Muscle layer of duodenum (tissue), 2 donors: Measurements from ENCODE around the gene RELN.

Experiments used
- H3K27ac ChIP-seq: one replicate; pipeline ENCODE4 v1.7.0; 2013; ENCODE audit warnings: mild to moderate bottlenecking, low read length
- H3K27me3 ChIP-seq: one replicate; pipeline ENCODE4 v1.7.0; 2013; ENCODE audit warnings: low read depth, mild to moderate bottlenecking, control low read depth, low read length
- H3K36me3 ChIP-seq, 2 donors: one replicate each; pipeline ENCODE4 v1.7.0; 2013; ENCODE audit warnings: low read length in 2 of 2, control low read depth in 1 of 2, mild to moderate bottlenecking in 1 of 2; ENCODE audit not compliant: insufficient read depth in 2 of 2, control insufficient read depth in 1 of 2
- H3K4me1 ChIP-seq, 2 donors: one replicate each; pipeline ENCODE4 v1.7.0; 2013; ENCODE audit warnings: low read length in 2 of 2, mild to moderate bottlenecking in 2 of 2, control low read depth in 1 of 2, moderate library complexity in 1 of 2; ENCODE audit not compliant: insufficient read depth in 2 of 2, control insufficient read depth in 1 of 2
- H3K4me3 ChIP-seq, 2 donors: one replicate each; pipeline ENCODE4 v1.7.0; 2013; ENCODE audit warnings: low read length in 2 of 2, low read depth in 1 of 2, mild to moderate bottlenecking in 1 of 2
- H3K9me3 ChIP-seq, 2 donors: one replicate each; pipeline ENCODE4 v1.7.0; 2013; ENCODE audit warnings: low read length in 2 of 2, control low read depth in 1 of 2, mild to moderate bottlenecking in 1 of 2; ENCODE audit not compliant: control insufficient read depth in 1 of 2
- donor health status: healthy.

The RELN gene

DNA sequence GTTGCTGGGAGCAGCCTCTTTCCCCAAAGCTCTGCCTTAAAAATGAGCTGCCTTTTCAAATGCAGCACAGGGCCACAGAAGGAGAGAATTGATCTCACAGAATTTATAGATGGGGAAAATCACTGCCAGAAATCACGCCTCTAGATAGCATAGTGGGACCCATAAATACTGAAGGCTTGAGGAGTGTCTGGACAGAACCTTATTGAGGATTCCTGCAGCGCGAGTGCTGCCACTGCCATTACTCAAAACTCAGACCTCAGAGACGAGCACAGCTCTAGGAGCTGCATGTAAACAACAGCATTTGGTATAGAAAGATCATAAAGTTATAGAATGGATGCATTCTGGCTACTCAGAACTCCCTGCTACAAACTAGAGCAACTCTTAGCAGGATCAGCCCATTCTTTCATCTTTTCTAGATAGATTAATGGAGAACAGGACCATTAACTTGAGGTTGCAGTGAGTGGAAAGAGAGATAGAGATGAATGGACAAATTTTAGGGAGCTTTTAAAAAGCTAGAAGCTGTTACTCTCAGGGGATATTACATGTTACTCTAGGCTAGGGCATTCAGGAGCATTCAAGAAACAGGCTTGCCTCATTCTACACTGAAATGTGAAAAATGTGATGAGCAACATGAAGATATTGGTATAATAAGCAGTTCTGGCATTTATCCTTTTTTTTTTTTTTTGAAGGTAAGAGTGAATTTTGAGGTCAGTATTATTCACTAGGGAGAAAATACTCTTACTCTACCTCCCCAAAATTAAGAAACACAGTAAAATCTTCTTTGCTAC, 276.3 kb downstream of the RELN start:
- H3K9me3 ChIP-seq, result no peaks in the 10 kb centered on the region

DNA sequence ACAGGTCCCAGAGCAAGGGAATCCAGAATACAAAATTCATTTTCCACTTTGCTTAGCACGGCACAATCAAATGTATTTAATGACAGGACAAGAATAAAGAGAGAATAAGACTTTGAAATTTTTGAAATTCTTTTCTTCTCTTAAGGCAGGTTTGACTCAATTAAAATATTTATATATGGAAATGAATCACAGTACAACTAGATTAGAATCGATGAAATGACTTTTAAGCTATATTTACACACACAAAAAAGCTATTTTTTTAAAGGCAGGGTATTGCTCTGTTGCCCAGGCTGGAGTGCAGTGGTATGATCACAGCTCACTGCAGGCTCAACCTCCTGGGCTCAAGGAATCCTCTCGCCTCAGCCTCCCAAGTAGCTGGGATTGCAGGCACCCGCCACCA, 278.0 kb downstream of the RELN start:
- H3K27ac ChIP-seq, result no peak overlapping the region
- no peaks in the 10 kb centered on the region for H3K9me3 ChIP-seq
- H3K4me3 ChIP-seq, result no peak overlapping the region

More for the DNA sequence above, 276.3 kb downstream of the RELN start:
- no peak overlapping the region for H3K4me3 ChIP-seq
- H3K36me3 ChIP-seq, result no peaks in the 10 kb centered on the region
- H3K27ac ChIP-seq, result no peak overlapping the region
- no peaks in the 10 kb centered on the region for H3K27me3 ChIP-seq
- no peaks in the 10 kb centered on the region for H3K4me1 ChIP-seq

DNA sequence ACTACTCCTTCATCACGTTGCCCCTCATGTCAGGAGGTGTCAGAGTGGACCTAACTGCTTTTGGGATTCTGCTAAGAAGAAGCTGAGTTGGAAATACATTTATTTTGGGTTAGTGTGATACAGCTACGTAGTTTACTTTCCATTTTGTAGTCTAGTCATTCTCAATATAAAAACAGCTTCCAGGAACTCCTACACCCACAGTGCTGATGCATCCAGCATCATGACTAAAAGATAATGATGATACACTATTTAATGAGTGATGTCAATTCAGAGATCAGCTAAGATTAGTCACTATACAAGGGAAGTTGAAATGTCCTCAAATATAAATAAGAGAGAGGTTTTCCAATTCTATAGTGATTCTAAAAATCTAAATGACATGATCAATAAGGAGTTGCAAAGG, 279.2 kb downstream of the RELN start:
- Histone ChIP-seq H3K27me3 (no peaks in the 10 kb centered on the region), H3K27ac (no peak overlapping the region), H3K4me3 (no peak overlapping the region), H3K9me3 (no peaks in the 10 kb centered on the region), H3K4me1 (no peaks in the 10 kb centered on the region), H3K36me3 (no peaks in the 10 kb centered on the region)

More for the DNA sequence above, 278.0 kb downstream of the RELN start:
- H3K27me3 ChIP-seq, result no peaks in the 10 kb centered on the region
- H3K4me1 ChIP-seq, result no peaks in the 10 kb centered on the region
- no peaks in the 10 kb centered on the region for H3K36me3 ChIP-seq

DNA sequence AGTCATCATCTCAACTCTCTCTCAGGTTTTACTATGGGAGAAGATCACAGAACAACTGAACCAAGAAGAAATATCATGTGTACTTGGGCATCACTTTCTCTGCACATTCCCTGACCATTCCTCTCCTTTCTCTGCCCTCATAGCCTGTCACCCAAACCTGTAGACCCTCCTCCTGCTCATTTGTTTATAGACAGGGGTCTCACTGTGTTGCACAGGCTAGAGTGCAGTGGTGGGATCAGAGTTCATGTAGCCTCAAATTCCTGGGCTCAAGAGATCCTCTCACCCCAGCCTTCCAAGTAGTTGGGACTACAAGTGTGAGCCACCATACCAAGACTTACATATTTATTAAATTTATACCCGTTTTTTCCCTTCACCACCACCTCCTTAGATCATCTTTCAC, 282.7 kb downstream of the RELN start:
- no peaks in the 10 kb centered on the region for H3K27me3 ChIP-seq
- no peak overlapping the region for H3K27ac ChIP-seq
- H3K9me3 ChIP-seq, result no peaks in the 10 kb centered on the region
- H3K4me1 ChIP-seq, result no peaks in the 10 kb centered on the region
- no peak overlapping the region for H3K4me3 ChIP-seq
- no peaks in the 10 kb centered on the region for H3K36me3 ChIP-seq

DNA sequence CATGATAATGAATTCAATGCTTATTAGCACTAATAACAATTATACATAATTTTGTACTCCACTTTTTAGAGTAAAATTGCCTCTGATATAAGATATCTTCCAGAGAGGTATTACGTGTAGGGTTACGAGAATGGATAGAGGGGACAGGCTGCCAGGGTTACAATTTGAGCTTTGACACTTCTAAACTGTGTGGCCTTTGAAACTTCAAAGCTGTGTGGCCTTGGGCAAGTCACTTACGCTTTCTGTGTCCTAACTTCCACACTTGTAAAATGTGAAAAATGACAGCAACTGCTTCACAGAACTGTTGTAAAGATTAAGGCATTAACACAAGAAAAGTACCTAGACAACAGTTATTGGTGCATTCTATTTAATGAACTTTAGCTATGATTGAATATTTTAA, 283.9 kb downstream of the RELN start:
- Histone ChIP-seq H3K4me3 (no peak overlapping the region), H3K36me3 (no peaks in the 10 kb centered on the region), H3K4me1 (no peaks in the 10 kb centered on the region), H3K27me3 (no peaks in the 10 kb centered on the region), H3K9me3 (no peaks in the 10 kb centered on the region), H3K27ac (no peak overlapping the region)

DNA sequence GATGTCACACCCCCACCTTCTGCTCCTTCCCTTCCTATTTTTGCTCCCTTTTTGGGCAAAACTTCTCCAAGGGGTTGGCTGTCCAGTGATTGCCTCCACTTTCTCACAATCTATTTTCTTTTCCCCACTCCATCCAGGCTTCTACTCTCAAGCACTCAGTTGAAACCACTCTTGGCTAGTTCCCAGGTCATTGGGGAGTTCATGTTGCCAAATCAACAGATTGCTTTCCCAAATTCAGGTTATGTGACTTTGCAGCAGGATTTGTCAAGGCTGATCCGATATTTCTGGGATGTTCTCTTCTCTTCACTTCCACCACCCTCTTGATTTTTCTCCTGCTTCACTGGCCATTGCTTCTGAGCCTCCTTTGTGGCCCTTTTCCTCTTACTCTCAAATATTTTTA, 284.8 kb downstream of the RELN start:
- Histone ChIP-seq H3K4me1 (no peaks in the 10 kb centered on the region), H3K27ac (no peak overlapping the region), H3K27me3 (no peaks in the 10 kb centered on the region), H3K36me3 (no peaks in the 10 kb centered on the region), H3K9me3 (no peaks in the 10 kb centered on the region), H3K4me3 (no peak overlapping the region)

DNA sequence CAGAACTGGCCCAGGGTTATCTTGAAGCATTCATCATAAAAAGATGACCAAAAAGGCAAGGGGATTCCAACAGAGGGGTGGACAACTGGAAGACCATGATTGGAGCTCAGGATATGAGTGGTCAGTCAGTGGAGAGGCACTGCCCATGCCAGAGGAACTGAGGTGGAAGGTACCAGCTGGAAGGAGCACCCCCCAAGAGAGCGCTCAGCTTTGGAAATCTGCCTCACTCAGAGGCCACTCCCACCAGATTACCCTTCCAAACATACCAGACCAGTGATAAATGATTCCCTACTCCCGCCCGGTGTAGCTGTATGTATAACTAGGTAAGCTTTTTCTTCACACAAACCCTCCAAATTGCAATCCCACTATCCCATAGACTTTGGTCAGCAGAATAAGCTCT, 286.5 kb downstream of the RELN start:
- H3K4me3 ChIP-seq, result no peak overlapping the region
- no peaks in the 10 kb centered on the region for H3K36me3 ChIP-seq
- no peaks in the 10 kb centered on the region for H3K9me3 ChIP-seq
- H3K27me3 ChIP-seq, result no peaks in the 10 kb centered on the region
- H3K4me1 ChIP-seq, result no peaks in the 10 kb centered on the region
- no peak overlapping the region for H3K27ac ChIP-seq

DNA sequence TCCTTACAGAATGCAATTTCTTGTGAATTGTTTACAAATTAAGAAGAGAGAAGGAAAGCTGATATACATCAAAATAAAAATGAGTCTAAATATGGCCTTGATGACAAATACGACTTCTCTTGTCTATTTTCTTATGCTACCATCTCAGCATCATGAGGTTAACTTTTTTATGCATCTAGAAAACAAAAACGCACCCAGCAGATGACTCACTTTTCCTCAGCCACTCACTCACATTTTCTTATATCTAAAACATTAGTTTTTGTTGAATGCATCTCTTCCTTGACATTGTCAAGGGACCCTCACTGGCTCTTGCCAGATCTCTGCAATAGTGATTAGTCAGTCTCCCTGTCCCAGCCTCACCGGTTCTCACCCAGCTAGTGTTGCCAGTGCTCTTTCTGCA, 287.0 kb downstream of the RELN start:
- H3K27ac ChIP-seq, result no peak overlapping the region
- H3K36me3 ChIP-seq, result no peaks in the 10 kb centered on the region
- no peaks in the 10 kb centered on the region for H3K27me3 ChIP-seq
- no peaks in the 10 kb centered on the region for H3K4me1 ChIP-seq
- no peaks in the 10 kb centered on the region for H3K9me3 ChIP-seq
- H3K4me3 ChIP-seq, result no peak overlapping the region

DNA sequence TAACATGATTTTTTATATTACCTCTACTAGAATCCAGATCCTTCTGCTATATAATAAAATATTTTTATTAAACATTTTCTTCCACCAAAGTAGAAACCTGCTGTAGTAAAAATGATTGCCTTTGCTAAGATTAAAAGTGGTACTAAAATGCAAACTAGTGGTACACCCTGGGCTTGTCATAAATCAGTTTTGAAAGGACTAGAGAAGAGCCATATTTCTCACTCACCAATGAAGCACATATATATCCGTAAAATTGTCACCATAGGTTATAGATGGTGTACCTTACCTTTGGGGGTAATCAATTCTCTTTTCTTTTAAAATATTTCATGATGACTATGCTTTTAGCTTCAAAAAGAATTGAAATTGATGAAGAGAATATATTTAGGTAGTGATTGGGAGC, 290.4 kb downstream of the RELN start:
- H3K27me3 ChIP-seq, result no peaks in the 10 kb centered on the region
- no peaks in the 10 kb centered on the region for H3K36me3 ChIP-seq
- H3K9me3 ChIP-seq, result no peaks in the 10 kb centered on the region
- no peak overlapping the region for H3K27ac ChIP-seq
- H3K4me3 ChIP-seq, result no peak overlapping the region
- no peaks in the 10 kb centered on the region for H3K4me1 ChIP-seq

DNA sequence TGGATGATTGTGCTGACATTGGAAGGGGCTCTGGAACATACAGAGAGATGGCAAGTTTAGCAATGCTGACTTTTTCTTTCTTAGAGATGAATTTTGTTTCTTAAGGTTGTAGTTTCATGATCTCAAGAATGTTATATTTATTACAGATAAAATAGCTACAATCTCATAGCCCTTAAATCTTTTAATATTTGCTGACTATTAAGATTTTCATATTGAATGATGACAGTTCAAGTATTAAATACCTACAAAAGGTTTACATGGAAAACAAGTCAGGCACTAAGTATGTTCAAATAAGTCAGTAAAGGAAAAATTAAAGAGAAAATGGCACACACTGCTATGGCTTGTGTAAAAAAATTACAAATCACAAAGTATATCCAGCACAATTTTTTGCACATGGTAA, 291.4 kb downstream of the RELN start:
- Histone ChIP-seq H3K4me3 (no peak overlapping the region), H3K9me3 (no peaks in the 10 kb centered on the region), H3K27me3 (no peaks in the 10 kb centered on the region), H3K27ac (no peak overlapping the region), H3K36me3 (no peaks in the 10 kb centered on the region), H3K4me1 (no peaks in the 10 kb centered on the region)

DNA sequence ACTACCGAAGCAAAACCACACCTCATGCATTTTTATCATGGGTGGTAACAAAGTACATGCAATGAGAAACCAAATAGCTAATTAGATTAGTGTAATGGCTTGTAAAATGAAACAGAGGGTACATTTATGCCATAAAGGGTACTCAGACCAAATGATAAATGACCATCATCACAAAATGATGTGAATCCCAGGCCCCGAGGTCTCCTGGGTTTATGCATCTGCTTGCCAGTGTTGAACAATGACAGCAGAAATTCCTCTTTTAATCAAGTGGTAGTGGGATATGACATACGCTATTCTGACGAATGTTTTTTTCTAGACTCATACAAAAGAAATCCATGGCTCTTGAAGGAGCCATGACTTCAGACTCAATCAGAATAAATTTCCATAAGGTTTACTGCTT, 293.9 kb downstream of the RELN start:
- Histone ChIP-seq H3K27ac (no peak overlapping the region), H3K36me3 (no peaks in the 10 kb centered on the region), H3K27me3 (no peaks in the 10 kb centered on the region), H3K4me1 (no peaks in the 10 kb centered on the region), H3K9me3 (no peaks in the 10 kb centered on the region), H3K4me3 (no peak overlapping the region)

DNA sequence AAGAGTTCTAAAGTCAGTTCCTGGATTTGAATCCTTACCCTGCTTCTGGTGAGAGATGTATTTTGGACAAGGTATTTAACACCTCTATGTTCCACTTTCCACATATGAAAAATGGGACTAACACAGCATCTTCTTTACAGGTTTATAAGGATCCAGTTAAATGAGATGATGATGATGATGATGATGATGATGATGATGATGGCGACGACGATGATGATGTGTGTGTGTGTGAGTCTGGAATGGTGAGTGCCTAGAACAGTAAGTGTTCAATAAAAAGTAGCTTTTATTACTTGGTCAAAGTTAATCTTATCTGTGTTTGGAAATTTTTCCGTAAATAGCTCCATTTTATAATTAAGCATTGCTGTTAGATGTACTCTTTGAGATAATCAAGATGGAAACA, 295.2 kb downstream of the RELN start:
- H3K9me3 ChIP-seq, result no peaks in the 10 kb centered on the region
- no peaks in the 10 kb centered on the region for H3K36me3 ChIP-seq
- no peak overlapping the region for H3K4me3 ChIP-seq
- no peaks in the 10 kb centered on the region for H3K4me1 ChIP-seq
- H3K27me3 ChIP-seq, result no peaks in the 10 kb centered on the region
- H3K27ac ChIP-seq, result no peak overlapping the region
